ENCODE measurements around the gene PTPRT. TPM values are rescaled to one million over a fixed set of nuclear protein-coding genes. Genes with fewer than 3 reads are reported as not detected.

PTPRT gene
- total and polyA plus RNA-seq, 2 of the 13 experiments (the other 11 are each of a cell fraction or from before 2014, with no cell fraction given): under 0.01 to 0.09 TPM

- DNase-seq (ENCODE audit: low spot score) (no peak), FAIRE-seq (no peak), ATAC-seq (no peak)
- BruUV-seq (replicated peaks): no TSS peak
- WGBS (ENCODE audit: low lambda C conversion rate): 36% methylated on average over 1 of the region's 1 CpG
- H3K27me3 ChIP-seq (ENCODE audit: control insufficient read depth in 1 of 2, insufficient read depth in 2 of 2, low read length in 2 of 2): no peaks in the 10 kb centered on the region
- ChIA-PET POLR2A (no interaction called here), CTCF (ENCODE audit: low intra/inter-chr PET ratio, low total read pairs) (no interaction called here)
- H3K4me2 ChIP-seq (ENCODE audit: low read depth, low read length): no peak overlapping the region
- TF ChIP-seq ZNF264 (CRISPR knock-in tag; IDR thresholded peaks at IDR 0.05): no peak
- TF ChIP-seq NCOA5 (CRISPR knock-in tag; IDR thresholded peaks at IDR 0.05): no peak
- TF ChIP-seq ZNF75D (CRISPR knock-in tag; IDR thresholded peaks at IDR 0.05; ENCODE audit: borderline replicate concordance): no peak
- TF ChIP-seq MED1 (CRISPR knock-in tag; IDR thresholded peaks at IDR 0.05): no peak
- TF ChIP-seq MAFK (conservative IDR thresholded peaks at IDR 0.05 in 1 of 2, IDR thresholded peaks at IDR 0.05 in 1 of 2; ENCODE audit: low read length in 2 of 2): peak in 1 of 2 experiments; percentile 39; a peak in 1 of 4 replicates
- TF ChIP-seq ZFP36 (IDR thresholded peaks at IDR 0.05; ENCODE audit: borderline replicate concordance, low read depth, low read length, partially characterized antibody): no peak
- no peaks in the 10 kb centered on the region for H4K20me1 ChIP-seq (ENCODE audit: insufficient read depth, low read length)
- H3K27ac ChIP-seq (ENCODE audit: extremely low read length, insufficient read depth, low read length): no peak overlapping the region
- H3K4me3 ChIP-seq (replicated peaks in 1 of 3; ENCODE audit: insufficient read depth in 1 of 3, low read depth in 2 of 3, low read length in 3 of 3): no peak overlapping the region
- no peaks in the 10 kb centered on the region for H3K4me1 ChIP-seq (ENCODE audit: insufficient read depth, low read length)
- intact Hi-C loops (cut with micrococcal nuclease; ENCODE audit: unreplicated experiment): no loop called here
- no peaks in the 10 kb centered on the region for H3K36me3 ChIP-seq (replicated peaks in 1 of 2; ENCODE audit: control insufficient read depth in 1 of 2, insufficient read depth in 2 of 2, low read length in 2 of 2)
- H3K79me2 ChIP-seq (ENCODE audit: insufficient read depth, low read length): no peaks in the 10 kb centered on the region
- no peak overlapping the region for H3K9ac ChIP-seq (ENCODE audit: insufficient read depth, low read depth, low read length)
- H2AFZ ChIP-seq (ENCODE audit: low read length): no peak overlapping the region
- peaks cover 9% of the 10 kb centered on the region; the same call in 1 of the 2 replicates for H3K9me3 ChIP-seq (ENCODE audit: low read length)
- in situ Hi-C loops (cut with HindIII; ENCODE audit: extremely low pct_ligation_motif_present, low pct_unique_long_range_greater_than_20kb): no loop called here
These were observed 174.1 kb downstream of the PTPRT start for GRCh38 chr20:43015566-43015965.

GRCh38 chr20:43014206-43014605, 175.5 kb downstream of the PTPRT start:
- intact Hi-C loops (cut with micrococcal nuclease; ENCODE audit: unreplicated experiment) (no loop called here), in situ Hi-C loops (cut with HindIII; ENCODE audit: extremely low pct_ligation_motif_present, low pct_unique_long_range_greater_than_20kb) (no loop called here)
- Histone ChIP-seq H3K9me3 (ENCODE audit: low read length) (peaks cover 14% of the 10 kb centered on the region; the same call in 1 of the 2 replicates), H3K79me2 (ENCODE audit: insufficient read depth, low read length) (no peaks in the 10 kb centered on the region), H3K27ac (ENCODE audit: extremely low read length, insufficient read depth, low read length) (no peak overlapping the region), H3K36me3 (replicated peaks in 1 of 2; ENCODE audit: control insufficient read depth in 1 of 2, insufficient read depth in 2 of 2, low read length in 2 of 2) (no peaks in the 10 kb centered on the region), H3K4me1 (ENCODE audit: insufficient read depth, low read length) (no peaks in the 10 kb centered on the region), H3K27me3 (ENCODE audit: control insufficient read depth in 1 of 2, insufficient read depth in 2 of 2, low read length in 2 of 2) (no peaks in the 10 kb centered on the region), H2AFZ (ENCODE audit: low read length) (no peak overlapping the region), H3K4me3 (replicated peaks in 1 of 3; ENCODE audit: insufficient read depth in 1 of 3, low read depth in 2 of 3, low read length in 3 of 3) (no peak overlapping the region), H3K4me2 (ENCODE audit: low read depth, low read length) (no peak overlapping the region), H4K20me1 (ENCODE audit: insufficient read depth, low read length) (no peaks in the 10 kb centered on the region), H3K9ac (ENCODE audit: insufficient read depth, low read depth, low read length) (no peak overlapping the region)
- ChIA-PET CTCF (ENCODE audit: low intra/inter-chr PET ratio, low total read pairs) (no interaction called here), POLR2A (no interaction called here)
- DNase-seq (ENCODE audit: low spot score) (no peak), FAIRE-seq (no peak), ATAC-seq (no peak)
- BruUV-seq (replicated peaks): no TSS peak
- 5% methylated on average over 6 of the region's 6 CpGs for WGBS (ENCODE audit: low lambda C conversion rate)
- no peak for TF ChIP-seq ZNF354B (CRISPR knock-in tag; IDR thresholded peaks at IDR 0.05)
- no peak for TF ChIP-seq KDM5B (CRISPR knock-in tag; IDR thresholded peaks at IDR 0.05; ENCODE audit: borderline replicate concordance)
- no peak for TF ChIP-seq SSRP1 (CRISPR knock-in tag; IDR thresholded peaks at IDR 0.05)
- TF ChIP-seq ZNF761 (CRISPR knock-in tag; conservative IDR thresholded peaks at IDR 0.05): no peak
- no peak for TF ChIP-seq HOXA9 (CRISPR knock-in tag; IDR thresholded peaks at IDR 0.05; ENCODE audit: borderline replicate concordance)
- TF ChIP-seq ZNF556 (CRISPR knock-in tag; IDR thresholded peaks at IDR 0.05; ENCODE audit: borderline replicate concordance): no peak
- TF ChIP-seq ZBTB3 (CRISPR knock-in tag; IDR thresholded peaks at IDR 0.05; ENCODE audit: borderline replicate concordance, low read depth): no peak
- TF ChIP-seq CREM (IDR thresholded peaks at IDR 0.05): no peak
- no peak for TF ChIP-seq CREM (CRISPR knock-in tag; IDR thresholded peaks at IDR 0.05)
- no peak for TF ChIP-seq ZNF609 (CRISPR knock-in tag; IDR thresholded peaks at IDR 0.05; ENCODE audit: borderline replicate concordance)
- TF ChIP-seq ZSCAN20 (CRISPR knock-in tag; IDR thresholded peaks at IDR 0.05; ENCODE audit: borderline replicate concordance): no peak
